Suppressor macrophage treated with lipopolysaccharide for 4 hours (primary cell): ENCODE results near the gene GLYATL2.
A peak's percentile ranks its signal among the peaks of the same experiment; 100 is the strongest.

ENCODE experiments used
- DNase-seq: peaks from one replicate; pipeline ENCODE4 v3.0.0-alpha.2; 2020

The GLYATL2 gene

DNA sequence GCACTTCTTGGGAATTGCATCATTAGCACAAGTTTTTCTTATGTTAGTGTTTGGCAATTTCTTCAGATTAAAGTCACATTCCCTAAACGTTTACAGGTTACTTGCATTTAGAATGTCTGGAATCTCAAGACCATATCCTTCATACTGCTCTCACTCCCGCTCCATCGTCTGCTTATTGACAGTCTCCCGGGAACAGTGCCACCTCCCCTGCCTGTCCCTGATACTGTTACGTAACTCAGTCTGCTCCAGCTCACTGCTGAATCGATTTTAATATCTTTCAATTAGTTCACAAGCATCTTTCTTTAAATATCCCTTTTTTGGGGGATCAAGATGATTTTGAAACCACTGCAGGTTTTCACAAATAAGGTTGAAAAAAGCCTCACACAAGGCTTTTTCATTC lies 48.2 kb downstream of the GLYATL2 start:
- DNase-seq = no peak

GRCh38 chr11:58788355-58789023 lies 56.0 kb downstream of the GLYATL2 start:
- DNase-seq = peak; percentile 76

- DNase-seq = no peak
Measured at GRCh38 chr11:58787903-58788302, 56.6 kb downstream of the GLYATL2 start.

DNA sequence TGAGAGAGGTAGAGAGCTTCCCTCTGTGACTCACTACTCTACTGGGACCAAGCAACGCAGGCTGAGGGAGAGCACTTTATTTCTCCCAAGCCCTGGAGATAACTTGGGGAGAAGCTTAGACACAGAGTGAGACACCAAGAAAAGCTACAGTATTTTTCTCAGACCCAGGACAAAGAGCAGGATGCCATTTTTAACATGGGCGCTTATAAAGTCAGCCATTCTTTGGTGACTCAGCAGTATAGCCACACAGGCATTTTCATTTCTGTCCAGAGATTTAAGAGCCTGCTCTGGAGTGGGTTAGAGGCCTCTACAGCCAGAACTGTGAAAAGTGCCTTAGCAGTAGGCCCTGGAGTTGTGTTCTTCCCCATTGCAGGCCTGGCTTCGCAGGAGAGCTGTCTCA lies 57.8 kb downstream of the GLYATL2 start:
- no peak for DNase-seq

GRCh38 chr11:58784995-58785394 lies 59.5 kb downstream of the GLYATL2 start:
- no peak for DNase-seq
